Measurements from ENCODE around the gene NDFIP1.

DNA sequence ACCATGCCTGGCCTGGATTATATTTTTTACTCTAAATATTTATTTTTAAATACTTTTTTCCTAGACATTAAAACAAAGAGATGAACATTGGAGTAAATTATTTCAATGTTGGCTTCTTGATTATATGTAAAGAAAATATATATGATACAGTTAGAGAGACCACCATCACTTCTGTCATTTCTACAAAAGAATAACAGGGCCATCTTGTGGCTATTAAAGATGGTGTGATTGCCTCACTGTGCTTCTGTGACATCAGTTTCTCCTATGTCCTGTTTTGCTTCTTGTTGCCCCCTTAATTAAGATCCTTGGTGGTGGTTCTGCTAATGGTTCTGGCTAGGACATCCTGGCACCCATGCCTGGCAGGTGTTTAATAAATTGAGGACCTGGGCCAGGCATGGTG is 32.9 kb downstream of the NDFIP1 start:
- TF ChIP-seq POLR2A (IDR thresholded peaks at IDR 0.05), result no peak
- TF ChIP-seq, protein P1, sequence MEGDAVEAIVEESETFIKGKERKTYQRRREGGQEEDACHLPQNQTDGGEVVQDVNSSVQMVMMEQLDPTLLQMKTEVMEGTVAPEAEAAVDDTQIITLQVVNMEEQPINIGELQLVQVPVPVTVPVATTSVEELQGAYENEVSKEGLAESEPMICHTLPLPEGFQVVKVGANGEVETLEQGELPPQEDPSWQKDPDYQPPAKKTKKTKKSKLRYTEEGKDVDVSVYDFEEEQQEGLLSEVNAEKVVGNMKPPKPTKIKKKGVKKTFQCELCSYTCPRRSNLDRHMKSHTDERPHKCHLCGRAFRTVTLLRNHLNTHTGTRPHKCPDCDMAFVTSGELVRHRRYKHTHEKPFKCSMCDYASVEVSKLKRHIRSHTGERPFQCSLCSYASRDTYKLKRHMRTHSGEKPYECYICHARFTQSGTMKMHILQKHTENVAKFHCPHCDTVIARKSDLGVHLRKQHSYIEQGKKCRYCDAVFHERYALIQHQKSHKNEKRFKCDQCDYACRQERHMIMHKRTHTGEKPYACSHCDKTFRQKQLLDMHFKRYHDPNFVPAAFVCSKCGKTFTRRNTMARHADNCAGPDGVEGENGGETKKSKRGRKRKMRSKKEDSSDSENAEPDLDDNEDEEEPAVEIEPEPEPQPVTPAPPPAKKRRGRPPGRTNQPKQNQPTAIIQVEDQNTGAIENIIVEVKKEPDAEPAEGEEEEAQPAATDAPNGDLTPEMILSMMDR (IDR thresholded peaks at IDR 0.05 in 4 of 5, conservative IDR thresholded peaks at IDR 0.05 in 1 of 5), result no peak
